ENCODE data around the gene IGF2BP2.

GRCh38 chr3:185757176-185757575 lies 67.7 kb downstream of the IGF2BP2 start:
- TF ChIP-seq CTCF (IDR thresholded peaks at IDR 0.05; ENCODE audit: low read depth, low read length) (no peak), POLR2A (IDR thresholded peaks at IDR 0.05; ENCODE audit: extremely low read depth, insufficient read length) (no peak)
